HCT116 (cell line): ENCODE results near the gene CNPPD1. TPM values are rescaled to one million over a fixed set of nuclear protein-coding genes. Genes with fewer than 3 reads are reported as not detected.

Source experiments
- ATAC-seq: fragments of 200-7000 bp; cut with Tn5 transposase; 2 replicates; pipeline ENCODE4 v1.9.1; 2020; ENCODE audit warnings: mild to moderate bottlenecking, moderate library complexity
- BruUV-seq: library from RNA; stranded (reverse); fragments of 400-500 nt; replicated peaks from 2 replicates; lab custom pipeline; 2021; lab: Mats Ljungman, UMichigan
- CTCF ChIA-PET: fragments of 300-600 bp; sonication (Branson Sonifier 250); formaldehyde crosslinking; loops from one replicate; lab custom pipeline; 2021; ENCODE audit warnings: antibody characterized with exemption; lab: Charles Lee
- POLR2A ChIA-PET: fragments of 300-600, 350-600 bp; sonication (Branson Sonifier 250); formaldehyde crosslinking; loops from one replicate; lab custom pipeline; 2021; ENCODE audit warnings: antibody characterized with exemption; lab: Charles Lee
- RAD21 ChIA-PET, 2 experiments: fragments of 300-600 bp; sonication (Branson Sonifier 250); formaldehyde crosslinking; loops; one replicate each; lab custom pipeline; 2023; ENCODE audit warnings: low total read pairs in 2 of 2; ENCODE audit not compliant: uncharacterized antibody in 2 of 2, unreplicated experiment in 2 of 2, low non-redundant PET in 1 of 2; lab: Charles Lee
- DNase-seq: peaks from one replicate; pipeline ENCODE4 v3.0.0-alpha.2; 2010; ENCODE audit warnings: low read depth, low spot score
- H2AFZ ChIP-seq: fragments of 200-600 bp; shearing (Covaris generic), sonication (generic); 2 replicates; pipeline ENCODE4 v1.6.1; 2017; ENCODE audit warnings: low read depth, mixed run types, mixed read lengths, antibody characterized with exemption, low read length; ENCODE audit not compliant: poor library complexity, severe bottlenecking
- H3K27ac ChIP-seq: 2 replicates; pipeline ENCODE4 v1.5.1; 2012; ENCODE audit warnings: low read depth, low read length
- H3K27me3 ChIP-seq: fragments of 200-600 bp; sonication (generic); 2 replicates; pipeline ENCODE4 v1.6.1; 2016; ENCODE audit warnings: mixed run types, low read length, mixed read lengths; ENCODE audit not compliant: insufficient read depth
- H3K36me3 ChIP-seq, 2 experiments: fragments of 200-500 bp in 1 of 2; fragments of 200-600 bp in 1 of 2; sonication (Bioruptor generic) in 1 of 2; sonication (generic) in 1 of 2; 2 replicates each; pipeline versions ENCODE4 v1.5.1 to v1.6.1; 2014 to 2016; ENCODE audit warnings: low read length in 2 of 2, inconsistent platforms in 1 of 2, mixed read lengths in 1 of 2, mixed run types in 1 of 2; ENCODE audit not compliant: insufficient read depth in 2 of 2, control insufficient read depth in 1 of 2
- H3K4me1 ChIP-seq, 2 experiments: fragments of 200-600 bp in 1 of 2; sonication (generic) in 1 of 2; 2 replicates each; pipeline versions ENCODE4 v1.5.1 to v1.6.1; 2012 to 2017; ENCODE audit warnings: low read length in 2 of 2, inconsistent platforms in 1 of 2, mild to moderate bottlenecking in 1 of 2, mixed read lengths in 1 of 2, mixed run types in 1 of 2, moderate library complexity in 1 of 2; ENCODE audit not compliant: insufficient read depth in 2 of 2, control insufficient read depth in 1 of 2
- H3K4me2 ChIP-seq: fragments of 200-600 bp; sonication (generic); 2 replicates; pipeline ENCODE4 v1.6.1; 2017; ENCODE audit warnings: mixed run types, low read length, mixed read lengths
- H3K4me3 ChIP-seq, 2 experiments: fragments of 200-600 bp in 1 of 2; sonication (generic) in 1 of 2; replicated peaks in 1 of 2; 2 replicates each; pipeline ENCODE4 v1.5.1; 2011 to 2016; ENCODE audit warnings: low read length in 2 of 2, control low read depth in 1 of 2, low read depth in 1 of 2, mild to moderate bottlenecking in 1 of 2, mixed read lengths in 1 of 2, mixed run types in 1 of 2
- H3K79me2 ChIP-seq: fragments of 200-600 bp; sonication (generic); 2 replicates; pipeline ENCODE4 v1.6.1; 2017; ENCODE audit warnings: mild to moderate bottlenecking, mixed run types, low read length, moderate library complexity, mixed read lengths; ENCODE audit not compliant: insufficient read depth
- H3K9ac ChIP-seq: fragments of 200-600 bp; sonication (generic); 2 replicates; pipeline ENCODE4 v1.6.1; 2016; ENCODE audit warnings: low read length, mixed read lengths
- H3K9me2 ChIP-seq: fragments of 200-600 bp; sonication (generic), shearing (Covaris generic); 2 replicates; pipeline ENCODE4 v1.6.1; 2017; ENCODE audit warnings: mixed run types, mild to moderate bottlenecking, moderate library complexity; ENCODE audit not compliant: insufficient read depth
- H3K9me3 ChIP-seq, 2 experiments: fragments of 200-500 bp in 1 of 2; fragments of 200-600 bp in 1 of 2; sonication (Bioruptor generic) in 1 of 2; sonication (generic) in 1 of 2; 2 replicates each; pipeline ENCODE4 v1.6.1; 2014 to 2017; ENCODE audit warnings: low read length in 2 of 2, mixed read lengths in 2 of 2, inconsistent platforms in 1 of 2, low read depth in 1 of 2, mild to moderate bottlenecking in 1 of 2, mixed run types in 1 of 2, moderate library complexity in 1 of 2; ENCODE audit not compliant: control insufficient read depth in 1 of 2, insufficient read depth in 1 of 2
- H4K20me1 ChIP-seq: fragments of 200-600 bp; sonication (generic), shearing (Covaris generic); 2 replicates; pipeline ENCODE4 v1.6.1; 2017; ENCODE audit warnings: mixed run types, mild to moderate bottlenecking, moderate library complexity; ENCODE audit not compliant: insufficient read depth
- CBX3 ChIP-seq: IDR thresholded peaks from 2 replicates; pipeline ENCODE4 v1.6.1; 2012; ENCODE audit warnings: low read depth
- CEBPB ChIP-seq: IDR thresholded peaks from 2 replicates; pipeline ENCODE4 v1.6.1; 2012; ENCODE audit warnings: low read depth
- EGR1 ChIP-seq: IDR thresholded peaks from 2 replicates; pipeline ENCODE4 v1.6.1; 2012; ENCODE audit warnings: low read depth
- EZH2phosphoT487 ChIP-seq: fragments of 200-600 bp; IDR thresholded peaks from 2 replicates; pipeline ENCODE4 v1.6.1; 2018; ENCODE audit warnings: antibody characterized with exemption, borderline replicate concordance
- POLR2AphosphoS5 ChIP-seq: IDR thresholded peaks from 2 replicates; pipeline ENCODE4 v1.6.1; 2011; ENCODE audit warnings: mild to moderate bottlenecking, low read depth, low read length, moderate library complexity
- RAD21 ChIP-seq: IDR thresholded peaks from 2 replicates; pipeline ENCODE4 v1.6.1; 2012; ENCODE audit warnings: low read depth, mild to moderate bottlenecking
- SIN3A ChIP-seq: IDR thresholded peaks from 2 replicates; pipeline ENCODE4 v1.6.1; 2012; ENCODE audit warnings: low read depth
- SP1 ChIP-seq: IDR thresholded peaks from 2 replicates; pipeline ENCODE4 v1.6.1; 2012; ENCODE audit warnings: low read depth
- ZNF274 ChIP-seq: fragments of 200-500 bp; sonication (Bioruptor generic); IDR thresholded peaks from 2 replicates; pipeline ENCODE4 v1.6.1; 2014; ENCODE audit warnings: mild to moderate bottlenecking, low read depth, low read length, inconsistent platforms
- intact Hi-C: fragments of 100-400 bp; cut with micrococcal nuclease; formaldehyde crosslinking; loops from 2 replicates; pipeline ENCODE4 v1.10.0; 2022
- total RNA-seq: library from RNA; stranded (reverse); gene quantifications from one replicate; pipeline ENCODE4 v1.2.1, GENCODE V29; 2021; ENCODE audit not compliant: unreplicated experiment
- TF ChIP-seq, protein P1 (sequence below): IDR thresholded peaks from 2 replicates; pipeline ENCODE4 v1.6.1; 2012; ENCODE audit warnings: low read depth
- TF ChIP-seq, protein P2 (sequence below), 3 experiments: fragments of 200-600 bp in 1 of 3; sonication (generic) in 1 of 3; IDR thresholded peaks in 2 of 3; conservative IDR thresholded peaks in 1 of 3; 2 replicates each; pipeline ENCODE4 v1.5.1; 2012 to 2017; ENCODE audit warnings: low read depth in 2 of 3, low read length in 2 of 3, antibody characterized with exemption in 1 of 3, borderline replicate concordance in 1 of 3, control low read depth in 1 of 3, mild to moderate bottlenecking in 1 of 3, mixed read lengths in 1 of 3, mixed run types in 1 of 3, moderate library complexity in 1 of 3; ENCODE audit not compliant: insufficient read depth in 1 of 3
- TF ChIP-seq, protein P3 (sequence below): IDR thresholded peaks from 2 replicates; pipeline ENCODE4 v1.6.1; 2011; ENCODE audit warnings: mild to moderate bottlenecking, low read length, moderate library complexity; ENCODE audit not compliant: insufficient replicate concordance; ENCODE audit errors: extremely low read depth
- TF ChIP-seq, protein P4 (sequence below): IDR thresholded peaks from 2 replicates; pipeline ENCODE4 v1.6.1; 2012

Gene CNPPD1
- total RNA-seq, 1 experiment from 2014 or later: 41.9 TPM

DNA sequence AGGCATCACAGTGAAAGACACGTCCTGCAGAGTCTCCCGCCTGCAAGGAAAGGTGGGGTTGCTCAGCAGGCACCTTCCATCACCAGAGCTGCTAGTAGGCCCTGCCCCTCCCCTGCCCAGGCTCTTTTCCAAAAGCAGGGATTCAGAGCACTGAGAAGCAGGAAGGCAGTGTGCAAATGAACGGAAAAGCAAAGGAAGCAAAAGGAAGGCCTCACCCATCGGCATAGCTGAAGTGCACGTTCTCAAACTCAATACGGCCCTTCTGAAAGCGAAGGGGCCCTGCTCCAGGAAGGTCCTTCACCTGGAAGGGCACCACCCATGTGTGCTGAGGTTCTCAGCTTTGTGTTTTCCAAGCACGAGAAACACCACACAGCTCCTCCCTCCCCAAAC, 36.3 kb upstream of the CNPPD1 start:
- ChIA-PET CTCF (no interaction called here), RAD21 (no interaction called here), POLR2A (no interaction called here)
- Histone ChIP-seq H2AFZ (no peak overlapping the region), H3K4me1 (peaks cover 4 to 19% of the 10 kb centered on the region in 2 experiments; a peak in 3 of 4 replicates), H3K4me3 (no peak overlapping the region), H4K20me1 (no peaks in the 10 kb centered on the region), H3K79me2 (no peaks in the 10 kb centered on the region), H3K27ac (no peak overlapping the region), H3K9me2 (no peaks in the 10 kb centered on the region), H3K27me3 (no peaks in the 10 kb centered on the region), H3K36me3 (peaks cover 10 to 23% of the 10 kb centered on the region in 2 experiments; a peak in 3 of 4 replicates), H3K9ac (no peak overlapping the region), H3K4me2 (no peak overlapping the region), H3K9me3 (no peaks in the 10 kb centered on the region)
- BruUV-seq: no TSS peak
- DNase-seq: no peak
- intact Hi-C loops: no loop called here
- ATAC-seq: no peak
- TF ChIP-seq EZH2phosphoT487 (no peak), RAD21 (no peak), CBX3 (no peak), SP1 (no peak), CEBPB (no peak), POLR2AphosphoS5 (no peak), SIN3A (no peak), ZNF274 (no peak), EGR1 (no peak)
- TF ChIP-seq, protein P1, sequence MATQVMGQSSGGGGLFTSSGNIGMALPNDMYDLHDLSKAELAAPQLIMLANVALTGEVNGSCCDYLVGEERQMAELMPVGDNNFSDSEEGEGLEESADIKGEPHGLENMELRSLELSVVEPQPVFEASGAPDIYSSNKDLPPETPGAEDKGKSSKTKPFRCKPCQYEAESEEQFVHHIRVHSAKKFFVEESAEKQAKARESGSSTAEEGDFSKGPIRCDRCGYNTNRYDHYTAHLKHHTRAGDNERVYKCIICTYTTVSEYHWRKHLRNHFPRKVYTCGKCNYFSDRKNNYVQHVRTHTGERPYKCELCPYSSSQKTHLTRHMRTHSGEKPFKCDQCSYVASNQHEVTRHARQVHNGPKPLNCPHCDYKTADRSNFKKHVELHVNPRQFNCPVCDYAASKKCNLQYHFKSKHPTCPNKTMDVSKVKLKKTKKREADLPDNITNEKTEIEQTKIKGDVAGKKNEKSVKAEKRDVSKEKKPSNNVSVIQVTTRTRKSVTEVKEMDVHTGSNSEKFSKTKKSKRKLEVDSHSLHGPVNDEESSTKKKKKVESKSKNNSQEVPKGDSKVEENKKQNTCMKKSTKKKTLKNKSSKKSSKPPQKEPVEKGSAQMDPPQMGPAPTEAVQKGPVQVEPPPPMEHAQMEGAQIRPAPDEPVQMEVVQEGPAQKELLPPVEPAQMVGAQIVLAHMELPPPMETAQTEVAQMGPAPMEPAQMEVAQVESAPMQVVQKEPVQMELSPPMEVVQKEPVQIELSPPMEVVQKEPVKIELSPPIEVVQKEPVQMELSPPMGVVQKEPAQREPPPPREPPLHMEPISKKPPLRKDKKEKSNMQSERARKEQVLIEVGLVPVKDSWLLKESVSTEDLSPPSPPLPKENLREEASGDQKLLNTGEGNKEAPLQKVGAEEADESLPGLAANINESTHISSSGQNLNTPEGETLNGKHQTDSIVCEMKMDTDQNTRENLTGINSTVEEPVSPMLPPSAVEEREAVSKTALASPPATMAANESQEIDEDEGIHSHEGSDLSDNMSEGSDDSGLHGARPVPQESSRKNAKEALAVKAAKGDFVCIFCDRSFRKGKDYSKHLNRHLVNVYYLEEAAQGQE: no peak
- TF ChIP-seq, protein P2, sequence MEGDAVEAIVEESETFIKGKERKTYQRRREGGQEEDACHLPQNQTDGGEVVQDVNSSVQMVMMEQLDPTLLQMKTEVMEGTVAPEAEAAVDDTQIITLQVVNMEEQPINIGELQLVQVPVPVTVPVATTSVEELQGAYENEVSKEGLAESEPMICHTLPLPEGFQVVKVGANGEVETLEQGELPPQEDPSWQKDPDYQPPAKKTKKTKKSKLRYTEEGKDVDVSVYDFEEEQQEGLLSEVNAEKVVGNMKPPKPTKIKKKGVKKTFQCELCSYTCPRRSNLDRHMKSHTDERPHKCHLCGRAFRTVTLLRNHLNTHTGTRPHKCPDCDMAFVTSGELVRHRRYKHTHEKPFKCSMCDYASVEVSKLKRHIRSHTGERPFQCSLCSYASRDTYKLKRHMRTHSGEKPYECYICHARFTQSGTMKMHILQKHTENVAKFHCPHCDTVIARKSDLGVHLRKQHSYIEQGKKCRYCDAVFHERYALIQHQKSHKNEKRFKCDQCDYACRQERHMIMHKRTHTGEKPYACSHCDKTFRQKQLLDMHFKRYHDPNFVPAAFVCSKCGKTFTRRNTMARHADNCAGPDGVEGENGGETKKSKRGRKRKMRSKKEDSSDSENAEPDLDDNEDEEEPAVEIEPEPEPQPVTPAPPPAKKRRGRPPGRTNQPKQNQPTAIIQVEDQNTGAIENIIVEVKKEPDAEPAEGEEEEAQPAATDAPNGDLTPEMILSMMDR (IDR thresholded peaks at IDR 0.05 in 2 of 3, conservative IDR thresholded peaks at IDR 0.05 in 1 of 3; ENCODE audit: borderline replicate concordance in 1 of 3, insufficient read depth in 1 of 3, low read depth in 2 of 3, low read length in 2 of 3): no peak
- TF ChIP-seq, protein P3, sequence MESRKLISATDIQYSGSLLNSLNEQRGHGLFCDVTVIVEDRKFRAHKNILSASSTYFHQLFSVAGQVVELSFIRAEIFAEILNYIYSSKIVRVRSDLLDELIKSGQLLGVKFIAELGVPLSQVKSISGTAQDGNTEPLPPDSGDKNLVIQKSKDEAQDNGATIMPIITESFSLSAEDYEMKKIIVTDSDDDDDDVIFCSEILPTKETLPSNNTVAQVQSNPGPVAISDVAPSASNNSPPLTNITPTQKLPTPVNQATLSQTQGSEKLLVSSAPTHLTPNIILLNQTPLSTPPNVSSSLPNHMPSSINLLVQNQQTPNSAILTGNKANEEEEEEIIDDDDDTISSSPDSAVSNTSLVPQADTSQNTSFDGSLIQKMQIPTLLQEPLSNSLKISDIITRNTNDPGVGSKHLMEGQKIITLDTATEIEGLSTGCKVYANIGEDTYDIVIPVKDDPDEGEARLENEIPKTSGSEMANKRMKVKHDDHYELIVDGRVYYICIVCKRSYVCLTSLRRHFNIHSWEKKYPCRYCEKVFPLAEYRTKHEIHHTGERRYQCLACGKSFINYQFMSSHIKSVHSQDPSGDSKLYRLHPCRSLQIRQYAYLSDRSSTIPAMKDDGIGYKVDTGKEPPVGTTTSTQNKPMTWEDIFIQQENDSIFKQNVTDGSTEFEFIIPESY: no peak
- TF ChIP-seq, protein P4, sequence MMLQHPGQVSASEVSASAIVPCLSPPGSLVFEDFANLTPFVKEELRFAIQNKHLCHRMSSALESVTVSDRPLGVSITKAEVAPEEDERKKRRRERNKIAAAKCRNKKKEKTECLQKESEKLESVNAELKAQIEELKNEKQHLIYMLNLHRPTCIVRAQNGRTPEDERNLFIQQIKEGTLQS: no peak
